SU-DHL-6 (cell line): ENCODE measurements around the gene FCRL5.

Experiments used
- H2AFZ ChIP-seq: fragments of 200-600 bp; sonication (generic); 2 replicates; pipeline ENCODE4 v1.6.1; 2014; ENCODE audit warnings: low read depth, mild to moderate bottlenecking, moderate library complexity, mixed read lengths, antibody characterized with exemption, low read length; ENCODE audit not compliant: severe bottlenecking
- H3F3A ChIP-seq: fragments of 200-600 bp; shearing (Covaris generic); 2 replicates; pipeline ENCODE4 v1.6.0; 2016; ENCODE audit warnings: antibody characterized with exemption, mild to moderate bottlenecking; ENCODE audit not compliant: insufficient read depth
- H3K27ac ChIP-seq: fragments of 200-600 bp; sonication (generic); 2 replicates; pipeline ENCODE4 v1.5.1; 2016; ENCODE audit warnings: low read depth, mild to moderate bottlenecking, low read length, moderate library complexity, mixed read lengths
- H3K27me3 ChIP-seq: fragments of 200-600 bp; sonication (generic), shearing (Covaris generic); 2 replicates; pipeline ENCODE4 v1.6.0; 2014; ENCODE audit warnings: mild to moderate bottlenecking, low read length
- H3K36me3 ChIP-seq: fragments of 200-600 bp; sonication (generic); 2 replicates; pipeline ENCODE4 v1.6.1; 2014; ENCODE audit warnings: mild to moderate bottlenecking, low read length, mixed read lengths
- H3K4me2 ChIP-seq: fragments of 300-600, 200-600 bp; shearing (Covaris generic), sonication (generic); 2 replicates; pipeline ENCODE4 v1.6.0; 2014; ENCODE audit warnings: low read length, low read depth, mild to moderate bottlenecking; ENCODE audit not compliant: poor library complexity, severe bottlenecking
- H3K4me3 ChIP-seq: fragments of 200-600 bp; sonication (generic); 2 replicates; pipeline ENCODE4 v1.5.1; 2014; ENCODE audit warnings: antibody characterized with exemption, low read length, mild to moderate bottlenecking, mixed read lengths; ENCODE audit not compliant: insufficient read depth, poor library complexity, severe bottlenecking
- H3K79me2 ChIP-seq: fragments of 200-600 bp; sonication (generic); 2 replicates; pipeline ENCODE4 v1.6.1; 2014; ENCODE audit warnings: mild to moderate bottlenecking, low read length, moderate library complexity; ENCODE audit not compliant: insufficient read depth
- H3K9ac ChIP-seq: fragments of 200-600 bp; sonication (generic); 2 replicates; pipeline ENCODE4 v1.7.0; 2014; ENCODE audit warnings: mild to moderate bottlenecking, low read length
- H3K9me2 ChIP-seq: fragments of 200-600 bp; sonication (generic); replicated peaks from 2 replicates; pipeline ENCODE4 v1.6.1; 2014; ENCODE audit warnings: low read length; ENCODE audit not compliant: insufficient read depth
- H3K9me3 ChIP-seq: fragments of 200-600 bp; sonication (generic); 2 replicates; pipeline ENCODE4 v1.6.1; 2014; ENCODE audit warnings: low read length, mixed read lengths; ENCODE audit not compliant: insufficient read depth
- H4K20me1 ChIP-seq: fragments of 200-600 bp; sonication (generic); 2 replicates; pipeline ENCODE4 v1.6.1; 2014; ENCODE audit warnings: low read depth, mild to moderate bottlenecking, antibody characterized with exemption, low read length, moderate library complexity, mixed read lengths
- EZH2phosphoT487 ChIP-seq: fragments of 200-600 bp; sonication (generic), shearing (Covaris generic); conservative IDR thresholded peaks from 2 replicates; pipeline ENCODE4 v1.6.1; 2018; ENCODE audit warnings: mild to moderate bottlenecking, antibody characterized with exemption, low read length, moderate library complexity, mixed read lengths
- TF ChIP-seq, protein P1 (sequence below): fragments of 200-600 bp; sonication (generic); IDR thresholded peaks from one replicate; pipeline ENCODE4 v1.5.1; 2017; ENCODE audit warnings: antibody characterized with exemption, mild to moderate bottlenecking, low read length, moderate library complexity; ENCODE audit not compliant: insufficient read depth, poor library complexity, severe bottlenecking

FCRL5 gene

DNA sequence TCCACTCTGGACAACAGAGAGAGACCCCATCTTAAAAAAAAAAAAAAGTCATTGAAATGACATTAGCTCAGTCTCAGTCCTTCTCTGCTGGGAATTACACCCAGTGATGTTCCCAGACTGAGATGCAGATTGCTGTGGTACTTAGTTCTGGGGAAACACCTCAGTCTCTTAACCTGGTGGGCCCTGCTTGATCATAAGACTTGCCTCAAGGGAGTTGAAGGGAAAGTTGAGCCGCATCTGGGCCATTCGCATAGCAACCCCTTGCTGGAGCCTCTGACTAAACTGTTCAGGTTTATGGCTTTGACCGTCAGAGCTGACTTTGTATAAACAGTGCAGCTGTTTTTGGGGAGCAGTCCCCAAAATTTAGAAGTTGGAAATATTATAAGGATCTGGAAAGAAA lies 32.2 kb upstream of the FCRL5 start:
- H3K27ac ChIP-seq = no peak overlapping the region
- no peak overlapping the region for H2AFZ ChIP-seq
- H3K9me3 ChIP-seq = no peaks in the 10 kb centered on the region
- no peaks in the 10 kb centered on the region for H3K36me3 ChIP-seq
- H3K4me2 ChIP-seq = peak overlapping the region; percentile 15
- H3K9me2 ChIP-seq = no peaks in the 10 kb centered on the region
- no peaks in the 10 kb centered on the region for H4K20me1 ChIP-seq
- TF ChIP-seq EZH2phosphoT487 = no peak
- TF ChIP-seq, protein P1, sequence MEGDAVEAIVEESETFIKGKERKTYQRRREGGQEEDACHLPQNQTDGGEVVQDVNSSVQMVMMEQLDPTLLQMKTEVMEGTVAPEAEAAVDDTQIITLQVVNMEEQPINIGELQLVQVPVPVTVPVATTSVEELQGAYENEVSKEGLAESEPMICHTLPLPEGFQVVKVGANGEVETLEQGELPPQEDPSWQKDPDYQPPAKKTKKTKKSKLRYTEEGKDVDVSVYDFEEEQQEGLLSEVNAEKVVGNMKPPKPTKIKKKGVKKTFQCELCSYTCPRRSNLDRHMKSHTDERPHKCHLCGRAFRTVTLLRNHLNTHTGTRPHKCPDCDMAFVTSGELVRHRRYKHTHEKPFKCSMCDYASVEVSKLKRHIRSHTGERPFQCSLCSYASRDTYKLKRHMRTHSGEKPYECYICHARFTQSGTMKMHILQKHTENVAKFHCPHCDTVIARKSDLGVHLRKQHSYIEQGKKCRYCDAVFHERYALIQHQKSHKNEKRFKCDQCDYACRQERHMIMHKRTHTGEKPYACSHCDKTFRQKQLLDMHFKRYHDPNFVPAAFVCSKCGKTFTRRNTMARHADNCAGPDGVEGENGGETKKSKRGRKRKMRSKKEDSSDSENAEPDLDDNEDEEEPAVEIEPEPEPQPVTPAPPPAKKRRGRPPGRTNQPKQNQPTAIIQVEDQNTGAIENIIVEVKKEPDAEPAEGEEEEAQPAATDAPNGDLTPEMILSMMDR = no peak
- H3F3A ChIP-seq = no peaks in the 10 kb centered on the region
- H3K79me2 ChIP-seq = no peaks in the 10 kb centered on the region
- no peaks in the 10 kb centered on the region for H3K27me3 ChIP-seq
- no peak overlapping the region for H3K4me3 ChIP-seq
- H3K9ac ChIP-seq = no peak overlapping the region

DNA sequence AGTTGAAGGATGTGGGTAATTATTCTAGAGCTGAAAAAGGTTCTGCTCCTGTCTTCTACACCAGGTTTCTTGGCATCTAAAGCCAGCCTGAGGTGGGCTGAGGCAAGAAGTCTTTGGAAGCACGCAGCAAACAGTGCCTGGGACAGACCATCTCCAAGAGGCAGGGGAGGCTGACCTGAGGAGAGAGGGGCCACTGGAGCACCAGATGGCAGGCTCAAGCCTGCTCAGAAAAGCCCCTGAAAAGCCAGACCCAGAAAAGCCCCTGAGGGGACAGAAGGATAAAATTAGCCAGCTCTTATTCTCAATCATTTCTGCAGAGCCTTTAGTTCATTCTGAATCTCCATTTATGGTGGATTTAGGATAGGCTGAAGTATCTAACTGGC lies 28.5 kb upstream of the FCRL5 start:
- Histone ChIP-seq H2AFZ (no peak overlapping the region), H3F3A (no peaks in the 10 kb centered on the region), H3K9me3 (no peaks in the 10 kb centered on the region), H3K4me2 (peak overlapping the region; percentile 27), H3K9me2 (no peaks in the 10 kb centered on the region), H3K4me3 (no peak overlapping the region), H3K27ac (peak overlapping the region; percentile 5), H3K27me3 (no peaks in the 10 kb centered on the region), H3K9ac (peak overlapping the region; percentile 23), H4K20me1 (no peaks in the 10 kb centered on the region), H3K79me2 (no peaks in the 10 kb centered on the region), H3K36me3 (no peaks in the 10 kb centered on the region)
- TF ChIP-seq, protein P1 = no peak
- no peak for TF ChIP-seq EZH2phosphoT487

DNA sequence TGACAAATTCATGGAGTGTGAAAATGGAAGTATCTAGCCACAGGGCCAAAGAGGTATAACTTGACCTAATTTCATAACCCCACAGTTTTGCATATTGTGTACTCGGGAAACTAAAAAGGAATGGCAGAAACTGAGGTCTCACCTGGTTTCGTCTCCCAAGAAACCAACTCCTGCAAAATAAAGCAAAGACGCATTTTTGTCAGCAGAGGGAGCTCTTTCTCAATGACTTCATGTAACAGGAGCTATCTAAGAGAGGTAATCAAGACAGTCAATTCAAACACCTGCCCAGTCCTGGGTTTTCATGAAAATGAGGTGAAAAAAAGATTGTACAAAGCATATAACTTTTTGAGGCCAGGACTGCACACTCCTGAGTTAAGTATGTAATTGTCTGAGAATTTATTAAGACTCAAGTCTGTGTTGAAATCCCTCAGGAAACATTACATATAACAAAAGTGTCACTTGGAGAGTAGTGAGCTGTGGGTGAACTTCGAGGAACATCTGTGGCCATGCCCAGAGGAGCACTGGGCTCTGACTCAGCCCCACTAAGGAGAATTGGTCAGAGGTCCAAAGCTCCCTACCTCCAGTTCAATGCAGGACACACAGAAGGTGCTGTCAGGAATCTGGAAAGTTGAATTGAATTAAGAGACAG lies 28.0 kb upstream of the FCRL5 start:
- no peaks in the 10 kb centered on the region for H3K9me3 ChIP-seq
- TF ChIP-seq EZH2phosphoT487 = no peak
- TF ChIP-seq, protein P1 = peak; percentile 56
- no peaks in the 10 kb centered on the region for H3F3A ChIP-seq
- no peak overlapping the region for H3K4me3 ChIP-seq
- H3K27me3 ChIP-seq = no peaks in the 10 kb centered on the region
- H3K9me2 ChIP-seq = no peaks in the 10 kb centered on the region
- no peaks in the 10 kb centered on the region for H3K79me2 ChIP-seq
- no peaks in the 10 kb centered on the region for H3K36me3 ChIP-seq
- peak overlapping the region; percentile 5 for H3K27ac ChIP-seq
- H4K20me1 ChIP-seq = no peaks in the 10 kb centered on the region
- peak overlapping the region; percentile 27 for H3K4me2 ChIP-seq
- H3K9ac ChIP-seq = peak overlapping the region; percentile 23
- no peak overlapping the region for H2AFZ ChIP-seq
